Transverse colon (tissue), 4 donors: Measurements from ENCODE around the gene OTUB2. TPM values are rescaled to one million over a fixed set of nuclear protein-coding genes. Genes with fewer than 3 reads are reported as not detected.

ENCODE experiments used
- DNase-seq: peaks from one replicate; pipeline ENCODE4 v3.0.0-alpha.2; 2019
- H3K27ac ChIP-seq, 4 donors: fragments of 200-600 bp; sonication (generic); 2 replicates each; pipeline ENCODE4 v1.5.1; 2016 to 2018; ENCODE audit warnings: inconsistent platforms in 4 of 4
- H3K27me3 ChIP-seq: fragments of 200-600 bp; sonication (generic); 2 replicates; pipeline ENCODE4 v1.5.1; 2017; ENCODE audit warnings: inconsistent platforms
- H3K36me3 ChIP-seq, 4 donors: fragments of 200-600 bp; sonication (generic); 2 replicates each; pipeline ENCODE4 v1.5.1; 2017 to 2019; ENCODE audit warnings: inconsistent platforms in 4 of 4
- H3K4me1 ChIP-seq, 4 donors: fragments of 200-600 bp; sonication (generic); 2 replicates each; pipeline ENCODE4 v1.5.1; 2017 to 2020; ENCODE audit warnings: inconsistent platforms in 4 of 4
- H3K4me3 ChIP-seq, 4 donors: fragments of 200-600 bp; sonication (generic); 1 replicate in 1 of 4; 2 replicates in 3 of 4; pipeline versions ENCODE4 v1.5.1 to v1.6.1; 2017 to 2019; ENCODE audit warnings: inconsistent platforms in 4 of 4
- H3K9me3 ChIP-seq, 2 donors: fragments of 200-600 bp; sonication (generic); 2 replicates each; pipeline ENCODE4 v1.5.1; 2017 to 2019; ENCODE audit warnings: inconsistent platforms in 2 of 2
- EP300 ChIP-seq: sonication (generic); formaldehyde crosslinking; IDR thresholded peaks from one replicate; pipeline ENCODE4 v1.6.1; 2017; ENCODE audit warnings: antibody characterized with exemption, low read depth
- POLR2A ChIP-seq: fragments of 450-650 bp; IDR thresholded peaks from one replicate; pipeline ENCODE4 v1.6.1; 2016; ENCODE audit warnings: antibody characterized with exemption, mild to moderate bottlenecking, moderate library complexity
- POLR2AphosphoS5 ChIP-seq, 3 donors: sonication (generic); formaldehyde crosslinking; IDR thresholded peaks; one replicate each; pipeline ENCODE4 v1.6.1; 2016; ENCODE audit warnings: antibody characterized with exemption in 3 of 3
- WGBS, 2 donors: methylation state at CpG; one replicate each; pipeline ENCODE4 v1.1.5; 2018; ENCODE audit warnings: low coverage in 1 of 2; 5-methylcytosine and 5-hydroxymethylcytosine counted together
- in situ Hi-C, 4 donors: fragments of 200-750 bp; cut with MboI; loops; one replicate each; pipeline versions ENCODE4 v1.15.0 to v1.15.1; 2017; ENCODE audit warnings: low sequenced_read_pairs in 3 of 4, low pct_ligation_motif_present in 1 of 4, low pct_unique_long_range_greater_than_20kb in 1 of 4
- intact Hi-C: fragments of 100-400 bp; cut with DNase I; formaldehyde crosslinking; loops from one replicate; pipeline ENCODE4 v1.15.1; 2023; ENCODE audit warnings: low total_unique reads
- total RNA-seq, 4 donors: library from RNA; depleted of rRNA; stranded (reverse); fragments of >200 nt; gene quantifications; one replicate each; pipeline ENCODE4 v1.1.0, GENCODE V29; 2016
- TF ChIP-seq, protein P1 (sequence below), 5 experiments: fragments of 200-600 bp in 3 of 5; fragments of 450-650 bp in 2 of 5; sonication (generic) in 3 of 5; IDR thresholded peaks; 1 replicate in 2 of 5; 2 replicates in 3 of 5; pipeline ENCODE4 v1.5.1; 2016 to 2017; ENCODE audit warnings: antibody characterized with exemption in 5 of 5, inconsistent platforms in 3 of 5, mild to moderate bottlenecking in 2 of 5, moderate library complexity in 1 of 5

The OTUB2 gene
- total RNA-seq, 4 donors from 2014 or later, result 2.6 to 2.7 TPM; not detected in 2

DNA sequence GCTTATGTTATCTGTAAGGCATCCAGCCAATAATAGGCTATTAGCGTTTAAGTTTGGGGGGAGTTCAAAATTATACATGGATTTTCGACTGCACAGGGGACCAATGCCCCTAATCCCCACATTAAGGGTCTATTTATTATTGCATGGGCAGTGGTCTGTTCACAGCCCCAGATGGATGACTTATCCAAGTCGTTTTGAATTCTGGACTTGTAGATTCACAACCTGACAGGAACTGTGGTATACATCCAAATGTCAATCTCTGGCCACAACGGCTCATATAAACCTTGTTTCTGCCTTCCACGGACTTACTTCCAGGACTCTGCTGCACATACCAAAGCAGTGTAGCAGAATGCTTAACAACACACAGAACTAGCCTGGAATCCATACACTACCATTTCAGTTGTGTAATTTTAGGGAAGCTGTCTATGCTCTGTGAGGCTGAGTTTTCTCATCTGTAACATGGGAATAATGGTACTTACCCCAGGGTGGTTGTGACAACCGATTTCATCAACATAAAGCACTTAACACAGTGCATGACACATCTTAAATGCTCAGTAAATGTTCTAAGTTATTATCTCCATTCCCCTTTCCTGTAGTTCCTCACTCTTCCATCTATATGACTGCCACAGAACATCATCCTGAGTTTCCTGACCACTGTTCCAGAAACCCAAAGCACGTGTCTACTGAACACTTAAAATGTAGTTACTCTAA is 51.1 kb downstream of the OTUB2 start:
- Histone ChIP-seq H3K27me3 (no peaks in the 10 kb centered on the region), H3K4me3 (peak overlapping the region in 1 of 4 donors; percentile 100), H3K27ac (no peak overlapping the region), H3K36me3 (peaks cover 0 to 23% (median 5%) of the 10 kb centered on the region in 4 donors), H3K4me1 (peaks cover 11 to 55% (median 34%) of the 10 kb centered on the region in 4 donors), H3K9me3 (peaks cover 5 to 15% of the 10 kb centered on the region in 2 donors)
- TF ChIP-seq, protein P1, sequence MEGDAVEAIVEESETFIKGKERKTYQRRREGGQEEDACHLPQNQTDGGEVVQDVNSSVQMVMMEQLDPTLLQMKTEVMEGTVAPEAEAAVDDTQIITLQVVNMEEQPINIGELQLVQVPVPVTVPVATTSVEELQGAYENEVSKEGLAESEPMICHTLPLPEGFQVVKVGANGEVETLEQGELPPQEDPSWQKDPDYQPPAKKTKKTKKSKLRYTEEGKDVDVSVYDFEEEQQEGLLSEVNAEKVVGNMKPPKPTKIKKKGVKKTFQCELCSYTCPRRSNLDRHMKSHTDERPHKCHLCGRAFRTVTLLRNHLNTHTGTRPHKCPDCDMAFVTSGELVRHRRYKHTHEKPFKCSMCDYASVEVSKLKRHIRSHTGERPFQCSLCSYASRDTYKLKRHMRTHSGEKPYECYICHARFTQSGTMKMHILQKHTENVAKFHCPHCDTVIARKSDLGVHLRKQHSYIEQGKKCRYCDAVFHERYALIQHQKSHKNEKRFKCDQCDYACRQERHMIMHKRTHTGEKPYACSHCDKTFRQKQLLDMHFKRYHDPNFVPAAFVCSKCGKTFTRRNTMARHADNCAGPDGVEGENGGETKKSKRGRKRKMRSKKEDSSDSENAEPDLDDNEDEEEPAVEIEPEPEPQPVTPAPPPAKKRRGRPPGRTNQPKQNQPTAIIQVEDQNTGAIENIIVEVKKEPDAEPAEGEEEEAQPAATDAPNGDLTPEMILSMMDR (IDR thresholded peaks at IDR 0.05), result no peak
- TF ChIP-seq EP300, result no peak
- no peak for TF ChIP-seq POLR2AphosphoS5 (IDR thresholded peaks at IDR 0.05)
- no peak for TF ChIP-seq POLR2A
- in situ Hi-C loops (no loop called here), intact Hi-C loops (no loop called here)
- 63 to 70% methylated on average over 4 to 7 of the region's 7 CpGs for WGBS, 2 donors
- no peak for DNase-seq

DNA sequence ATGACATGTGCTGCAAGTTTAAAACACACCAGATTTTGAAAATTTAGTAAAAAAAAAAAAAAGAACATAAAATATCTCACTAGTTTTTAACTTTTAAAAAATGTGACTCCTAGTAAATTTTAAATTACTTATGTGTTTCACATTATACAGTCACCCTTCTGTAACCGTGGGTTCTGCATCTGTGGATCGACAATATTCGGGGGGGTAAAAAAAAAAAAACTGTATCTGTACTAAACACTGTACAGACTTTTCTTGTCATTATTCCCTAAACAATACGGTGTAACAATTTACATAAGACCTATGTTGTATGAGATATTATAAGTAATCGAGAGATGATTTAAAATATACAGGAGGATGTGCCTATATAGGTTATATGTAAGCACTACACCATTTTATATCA is 51.7 kb downstream of the OTUB2 start:
- intact Hi-C loops, result no loop called here
- peaks cover 0 to 23% (median 5%) of the 10 kb centered on the region in 4 donors for H3K36me3 ChIP-seq
- peak overlapping the region in 1 of 4 donors; percentile 100 for H3K4me3 ChIP-seq
- TF ChIP-seq POLR2AphosphoS5 (IDR thresholded peaks at IDR 0.05) (no peak), EP300 (no peak), POLR2A (no peak)
- TF ChIP-seq, protein P1 (IDR thresholded peaks at IDR 0.05), result no peak
- H3K27ac ChIP-seq, result no peak overlapping the region
- DNase-seq, result no peak
- peaks cover 11 to 59% (median 34%) of the 10 kb centered on the region in 4 donors for H3K4me1 ChIP-seq
- in situ Hi-C loops, result no loop called here
- H3K27me3 ChIP-seq, result no peaks in the 10 kb centered on the region
- peaks cover 5 to 15% of the 10 kb centered on the region in 2 donors for H3K9me3 ChIP-seq
- WGBS, 2 donors, result 83 to 94% methylated on average over 5 of the region's 5 CpGs

DNA sequence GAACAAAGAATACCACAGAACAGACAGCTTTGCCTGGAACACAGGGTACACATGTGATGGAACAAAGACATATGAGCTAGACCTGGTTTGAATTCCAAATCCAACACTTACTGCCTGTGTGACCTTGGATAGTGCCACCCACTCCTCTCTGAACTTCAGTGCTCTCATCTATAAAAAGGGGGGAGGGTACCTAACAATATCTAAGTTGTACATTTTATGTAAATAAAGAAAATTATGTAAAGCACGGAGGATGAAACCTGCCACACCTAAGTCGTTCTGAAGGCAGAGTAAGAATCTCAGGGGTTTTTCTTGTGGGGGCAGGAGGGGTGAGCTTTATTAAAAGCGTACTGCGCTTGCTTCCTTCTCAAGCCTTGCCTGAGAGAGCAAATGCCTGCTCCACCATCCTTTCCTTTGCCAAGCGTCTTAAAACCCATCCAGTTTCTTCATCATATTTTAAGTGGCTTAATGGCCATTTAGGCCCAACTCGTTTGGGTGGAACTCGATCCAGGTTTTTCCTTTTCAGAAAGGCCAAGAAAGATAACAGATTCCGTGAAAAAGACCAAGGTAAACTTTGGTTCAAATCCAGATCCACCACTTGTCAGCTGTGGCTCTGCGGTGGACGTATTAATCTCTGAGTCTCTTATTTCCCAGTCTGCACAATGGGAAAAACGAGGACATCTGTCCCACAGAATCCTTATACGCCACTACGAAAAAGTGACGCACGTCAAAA is 53.9 kb downstream of the OTUB2 start:
- Histone ChIP-seq H3K4me1 (peaks cover 11 to 59% (median 34%) of the 10 kb centered on the region in 4 donors), H3K4me3 (peak overlapping the region; percentile 68 to 100 (median 96)), H3K36me3 (peaks cover 0 to 13% (median 4%) of the 10 kb centered on the region in 4 donors), H3K9me3 (peaks cover 0 to 6% of the 10 kb centered on the region in 2 donors), H3K27me3 (no peaks in the 10 kb centered on the region), H3K27ac (peak overlapping the region; percentile 95 to 99 (median 98))
- intact Hi-C loops, result loop anchor here (5.0 kb wide), 1 partner anchor 1527 kb away; no protein-coding TSS in a partner anchor
- 2 to 3% methylated on average over 10 to 15 of the region's 15 CpGs for whole genome bisulfite sequencing, 2 donors
- TF ChIP-seq POLR2A (no peak), EP300 (no peak), POLR2AphosphoS5 (IDR thresholded peaks at IDR 0.05) (no peak)
- TF ChIP-seq, protein P1 (IDR thresholded peaks at IDR 0.05), result no peak
- DNase-seq, result no peak
- in situ Hi-C loops, result no loop called here
